HG03342 (cell line): ENCODE results near the gene RECQL5.

Experiments
- ATAC-seq: cut with Tn5 transposase; IDR thresholded peaks from one replicate; pipeline ENCODE4 v1.9.1; 2021; ENCODE audit warnings: mild to moderate bottlenecking, moderate library complexity; ENCODE audit not compliant: unreplicated experiment

The RECQL5 gene

DNA sequence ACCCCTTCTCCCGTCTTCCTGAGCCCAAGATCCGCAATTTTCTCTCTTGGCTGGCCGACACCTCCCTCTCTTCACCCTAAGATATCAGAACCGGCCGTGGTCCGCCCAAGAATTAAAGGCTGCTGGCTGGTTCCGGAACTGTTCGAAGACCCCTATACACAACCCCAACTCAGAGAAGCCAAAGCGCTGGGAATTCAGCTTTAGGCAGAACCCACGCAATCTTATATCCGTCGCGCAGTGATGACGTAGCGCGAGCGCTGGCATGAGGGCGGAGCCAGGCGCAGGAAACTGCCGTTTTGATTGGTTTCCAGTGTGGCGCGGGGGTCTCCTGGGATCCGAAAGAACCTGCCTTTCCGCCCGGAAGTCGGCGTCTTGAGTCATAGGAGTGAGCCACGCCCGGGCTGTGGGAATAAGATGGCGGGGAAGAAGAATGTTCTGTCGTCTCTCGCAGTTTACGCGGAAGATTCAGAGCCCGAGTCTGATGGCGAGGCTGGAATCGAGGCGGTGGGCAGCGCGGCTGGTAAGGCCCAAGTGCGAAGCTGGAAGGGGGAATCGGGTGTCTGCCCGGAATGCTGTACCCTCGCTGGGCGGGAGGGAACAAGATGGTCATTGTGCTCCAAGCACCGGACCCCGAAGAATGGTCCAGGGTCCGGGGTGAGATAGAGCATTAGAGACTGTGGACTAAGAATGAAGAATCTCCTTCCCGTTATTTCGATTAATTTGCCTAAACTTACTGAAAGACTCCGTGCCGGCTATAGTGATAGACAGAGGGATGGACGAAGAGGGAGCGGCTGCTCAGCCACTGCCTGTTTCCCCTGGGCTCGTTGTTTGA is at the start of gene RECQL5, which contains the start of gene SAP30BP:
RECQL5 (minus strand) TSS at position 196 of the 832 bp plus-strand sequence. CDS start 597 bp downstream, outside the sequence.
SAP30BP (plus strand) TSS at position 380 of the 832 bp plus-strand sequence; CDS start at position 415, 35 bp downstream.
- peak; percentile 71 for ATAC-seq

GRCh38 chr17:75712446-75712845 is 45.5 kb upstream of the RECQL5 start:
- no peak for ATAC-seq

GRCh38 chr17:75707079-75707571 is 40.2 kb upstream of the RECQL5 start:
- no peak for ATAC-seq

GRCh38 chr17:75706042-75706728 is 39.2 kb upstream of the RECQL5 start:
- no peak for ATAC-seq

DNA sequence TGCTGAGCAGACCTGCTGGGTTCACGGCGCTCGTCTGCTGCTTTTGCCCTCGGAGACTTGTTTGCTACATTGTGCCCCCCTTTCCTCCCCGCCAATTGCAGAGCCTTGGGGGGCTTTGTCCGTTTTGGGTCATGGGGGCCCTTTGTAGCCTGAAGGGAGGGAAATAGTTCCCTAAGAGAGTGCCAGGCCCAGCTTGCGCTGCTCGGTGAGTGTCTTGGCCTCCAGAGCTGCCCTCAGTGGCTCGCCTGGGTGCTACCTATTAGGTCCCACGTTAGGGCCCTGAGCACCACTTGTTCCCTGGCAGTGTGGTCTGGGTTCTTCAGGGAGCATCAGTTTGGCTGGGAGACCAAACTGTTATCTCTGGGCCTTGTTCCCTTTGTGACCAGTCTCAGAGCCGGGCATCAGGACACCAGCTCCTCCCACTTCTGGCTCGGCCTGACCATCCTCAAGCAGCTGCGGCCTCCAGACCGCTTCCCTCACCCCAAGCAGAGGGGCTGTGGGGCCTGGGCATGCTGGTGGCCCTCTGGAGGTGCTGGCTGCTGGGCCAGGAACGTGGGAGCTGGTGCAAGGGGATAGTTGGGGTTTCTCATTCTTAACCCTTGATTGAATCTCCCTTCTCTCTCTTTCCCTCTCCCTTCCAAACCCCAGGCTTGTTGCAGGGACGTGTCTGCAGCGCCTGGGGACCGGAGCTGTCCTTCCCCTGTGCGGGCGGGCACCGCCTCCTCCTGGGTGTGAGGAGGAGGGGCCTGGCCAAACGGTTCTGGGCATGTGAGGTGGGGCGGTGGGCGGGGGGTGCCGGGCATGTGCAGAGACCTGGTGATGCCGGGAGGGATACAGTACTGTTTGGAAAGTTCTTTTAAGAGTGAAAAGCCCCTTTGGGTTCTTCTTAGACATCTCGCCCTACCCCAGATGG is 38.3 kb upstream of the RECQL5 start:
- no peak for ATAC-seq

GRCh38 chr17:75703591-75703990 is 36.6 kb upstream of the RECQL5 start:
- no peak for ATAC-seq

DNA sequence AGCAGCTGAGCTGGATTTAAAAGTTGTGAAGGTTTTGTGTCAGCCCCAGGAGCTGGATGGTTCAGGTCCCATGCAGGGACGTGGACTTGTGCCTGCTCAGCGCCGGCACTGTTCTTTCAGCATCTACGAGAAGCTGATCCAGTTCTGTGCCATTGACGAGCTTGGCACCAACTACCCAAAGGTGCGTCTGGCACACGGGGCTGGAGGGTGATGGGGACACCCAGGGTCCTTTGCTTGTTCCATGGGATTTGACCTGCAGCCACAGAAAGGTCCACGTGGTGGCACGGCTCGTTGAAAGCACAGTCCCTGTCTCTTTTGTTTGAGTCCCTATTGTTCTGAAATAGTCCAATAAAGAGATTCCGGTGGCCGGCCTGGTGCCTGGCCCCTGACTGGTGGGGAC is 36.2 kb upstream of the RECQL5 start:
- no peak for ATAC-seq

DNA sequence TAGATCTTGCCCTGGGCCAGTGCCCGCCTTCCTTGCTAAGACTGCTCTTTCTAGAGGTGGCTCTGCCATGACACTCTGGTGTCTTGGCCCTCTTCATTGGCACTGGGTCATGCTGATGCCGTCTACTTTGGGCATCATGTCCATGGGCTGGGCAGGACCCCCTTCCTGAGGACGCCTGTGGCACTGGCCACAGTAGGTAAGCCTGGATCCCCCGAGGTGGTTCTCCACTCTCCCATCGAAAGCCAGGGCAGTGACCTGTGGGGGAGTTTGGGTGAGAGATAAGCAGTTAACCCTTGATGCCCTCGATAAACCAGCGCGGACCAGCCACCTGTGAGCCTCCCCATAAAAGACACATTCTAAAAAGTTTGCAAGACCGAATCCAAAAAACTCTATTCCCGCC is 34.3 kb upstream of the RECQL5 start:
- no peak for ATAC-seq

DNA sequence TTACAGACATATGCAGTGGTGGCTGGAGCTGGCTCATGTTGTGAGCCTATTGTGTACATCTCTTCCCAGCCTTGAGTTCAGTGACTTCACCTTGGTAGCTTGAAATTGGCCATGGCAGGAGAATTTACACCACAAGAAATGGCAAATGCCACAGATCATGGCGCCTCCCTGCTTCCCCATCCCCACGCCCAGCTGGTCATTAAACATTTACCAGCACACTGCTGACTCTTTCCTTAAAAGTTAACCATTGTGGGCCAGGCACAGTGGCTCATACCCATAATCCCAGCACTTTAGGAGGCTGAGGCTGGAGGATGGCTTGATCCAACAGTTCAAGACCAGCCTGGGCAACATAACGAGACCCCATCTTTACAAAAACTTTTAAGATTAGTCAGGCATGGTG is 31.7 kb upstream of the RECQL5 start:
- no peak for ATAC-seq

DNA sequence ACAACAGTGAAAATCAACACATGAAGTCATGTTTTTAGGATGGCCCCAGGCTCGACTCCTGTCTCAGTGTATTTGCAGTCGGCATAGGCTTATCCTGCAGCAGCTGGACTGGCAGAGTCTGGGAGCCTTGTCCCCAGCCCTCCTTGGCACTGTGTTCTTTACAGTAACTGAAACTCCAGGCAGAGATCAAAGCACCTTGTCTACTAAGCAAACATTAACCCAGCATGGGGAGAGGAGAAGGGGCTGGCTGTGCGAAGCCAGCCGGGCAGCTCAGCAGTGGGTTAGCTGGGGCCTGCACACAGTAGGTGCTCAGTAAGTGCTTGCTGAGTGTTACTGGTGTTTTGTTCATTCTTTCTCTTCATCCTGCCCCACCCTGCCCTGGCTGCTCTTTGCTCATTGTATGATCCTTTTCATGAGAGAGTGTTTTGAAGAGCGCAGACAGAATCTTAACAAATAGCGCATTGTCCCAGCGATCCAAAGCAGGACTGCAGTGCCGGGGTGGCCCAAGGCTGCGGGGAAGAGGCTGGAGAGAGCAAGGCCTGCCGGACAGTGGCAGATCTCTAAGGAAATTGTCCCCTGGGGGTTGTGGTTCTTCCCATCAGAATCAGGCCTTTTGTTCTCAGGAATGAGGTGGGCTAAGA is 30.8 kb upstream of the RECQL5 start:
- no peak for ATAC-seq

DNA sequence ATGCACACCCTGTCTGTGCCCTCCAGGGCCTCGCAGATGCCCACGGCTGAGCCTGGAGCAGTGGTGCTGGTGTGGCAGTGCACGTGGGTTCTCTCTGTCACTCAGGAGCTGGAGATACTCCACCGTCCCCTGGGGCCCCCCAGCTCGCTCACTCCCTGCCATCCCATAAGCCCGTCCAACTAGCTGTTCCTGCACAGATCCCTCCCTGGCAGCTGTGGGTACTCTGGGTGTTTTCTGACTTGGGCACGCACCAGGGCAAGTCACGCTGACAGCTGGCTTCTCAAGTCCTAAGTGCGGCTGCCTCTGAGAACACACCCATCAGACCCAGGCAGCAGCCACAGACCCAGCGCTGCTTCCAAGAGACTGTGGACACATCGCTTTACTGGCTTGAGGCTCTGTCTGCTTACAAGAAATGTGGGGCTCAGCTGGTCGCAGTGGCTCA is 28.9 kb upstream of the RECQL5 start:
- no peak for ATAC-seq

- no peak for ATAC-seq
These were observed 28.3 kb upstream of the RECQL5 start for GRCh38 chr17:75695141-75695829.

- no peak for ATAC-seq
These were observed 27.6 kb upstream of the RECQL5 start for GRCh38 chr17:75694536-75694935.

DNA sequence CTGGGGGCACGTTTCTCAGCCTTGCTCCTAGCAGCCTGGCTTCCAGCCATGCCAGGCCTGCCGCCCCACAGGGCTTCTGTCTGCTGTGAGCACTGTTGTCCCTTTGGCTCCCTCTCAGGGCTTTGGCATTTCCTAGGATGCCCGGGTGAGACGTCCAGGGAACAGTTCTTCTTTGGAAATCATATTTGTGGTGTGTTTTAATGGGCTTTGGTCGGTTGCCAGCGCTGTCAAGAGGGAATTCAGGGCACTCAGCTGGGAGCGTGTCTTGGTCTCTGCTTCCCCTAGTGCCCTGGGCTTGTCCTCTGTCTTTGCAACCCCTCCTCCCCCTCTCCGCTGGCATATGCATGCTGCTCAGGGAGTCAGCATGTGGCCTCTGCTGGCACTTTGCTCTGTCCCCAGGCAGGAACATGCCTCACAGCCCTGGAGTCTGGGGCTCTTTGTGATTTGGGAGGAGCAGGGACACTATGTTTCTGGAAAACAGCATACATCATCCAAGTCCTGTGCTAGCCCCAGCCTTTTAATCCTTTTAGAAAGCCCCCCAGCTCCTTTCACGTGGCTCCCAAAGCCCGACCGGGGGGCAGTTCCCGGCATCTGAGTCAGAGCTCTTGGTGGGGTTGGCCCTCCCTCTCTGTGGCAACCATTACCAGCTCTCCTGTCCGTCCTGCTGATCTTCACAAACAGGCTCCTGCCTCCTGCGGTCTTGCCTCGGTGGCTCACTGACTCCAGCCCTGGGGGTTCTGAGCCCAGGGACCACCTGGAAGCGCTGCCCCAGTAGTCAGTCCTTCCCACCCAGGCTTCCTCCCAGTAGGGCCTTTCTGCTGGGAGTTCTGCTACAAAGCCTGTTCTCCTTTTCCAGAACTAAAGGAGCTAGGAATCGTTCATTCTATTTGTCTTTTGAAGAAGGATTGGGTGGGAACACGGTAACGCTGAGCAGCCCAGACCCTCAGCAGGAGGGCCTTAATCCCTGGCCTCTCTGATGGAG is 26.8 kb upstream of the RECQL5 start:
- no peak for ATAC-seq

DNA sequence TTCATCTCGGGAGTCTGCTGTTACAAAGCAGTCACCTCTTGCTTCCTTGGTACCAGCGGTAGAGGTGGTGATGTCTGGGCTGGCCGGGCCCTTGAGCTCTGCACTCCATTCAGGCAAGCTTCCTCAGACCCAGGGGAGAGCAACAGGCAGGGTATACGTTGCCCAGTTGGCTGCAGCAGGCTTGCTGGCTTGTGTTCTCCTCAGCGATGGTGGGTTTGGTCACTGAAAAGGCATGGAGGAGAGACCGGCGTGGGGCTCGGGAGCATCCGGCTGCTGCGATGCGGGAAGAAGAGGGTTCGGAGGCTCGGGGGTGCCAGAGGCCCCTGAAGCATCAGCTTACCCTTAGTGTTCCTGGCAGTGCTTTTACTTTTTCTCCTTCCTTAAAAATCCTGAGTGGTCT is 26.0 kb upstream of the RECQL5 start:
- no peak for ATAC-seq

GRCh38 chr17:75691801-75692626 is 25.1 kb upstream of the RECQL5 start:
- no peak for ATAC-seq

DNA sequence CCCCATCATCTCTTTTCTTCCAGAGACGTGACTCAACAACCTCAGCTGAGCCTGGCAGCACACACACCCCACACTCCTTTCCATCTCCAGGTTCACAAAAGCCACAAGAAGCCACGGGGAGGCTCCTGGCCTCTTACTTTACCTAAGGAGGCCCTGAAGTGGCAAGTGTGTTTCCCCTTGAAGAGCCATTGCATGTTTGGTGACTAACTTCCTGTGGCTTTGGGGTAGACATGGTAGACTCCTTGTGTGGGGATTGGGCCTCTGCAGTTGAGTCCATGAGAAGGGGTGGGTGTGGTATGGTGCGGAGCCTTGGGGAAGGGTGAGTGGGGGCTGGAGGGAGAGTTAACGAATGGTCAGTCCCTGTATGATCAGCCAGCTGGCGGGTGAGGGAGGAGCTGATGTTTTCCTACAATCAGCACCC is 24.4 kb upstream of the RECQL5 start:
- no peak for ATAC-seq

DNA sequence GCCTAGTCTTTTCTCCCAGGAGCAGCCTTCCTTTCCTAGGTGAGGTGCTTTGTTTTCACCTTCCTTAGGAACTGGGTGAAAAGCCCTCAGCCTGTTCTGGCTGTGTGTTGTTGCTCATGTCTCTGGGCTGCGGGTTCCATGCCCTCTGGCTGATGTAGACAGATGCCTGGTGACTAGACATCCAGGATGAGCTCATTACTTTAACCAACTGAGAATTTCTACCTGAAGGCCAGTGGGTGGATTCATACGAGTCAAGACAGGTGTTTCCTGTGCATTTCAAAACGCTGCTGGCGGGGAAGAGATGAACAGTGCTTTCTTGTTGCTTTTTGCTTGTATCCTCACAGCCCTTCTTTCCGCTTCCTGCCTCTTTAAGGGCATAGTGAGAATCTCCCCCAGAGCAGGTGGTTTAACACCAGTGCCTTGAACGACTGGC is 22.5 kb upstream of the RECQL5 start:
- no peak for ATAC-seq
